PC-9 (cell line): ENCODE results near the gene PLEKHM2. TPM values are rescaled to one million over a fixed set of nuclear protein-coding genes. Genes with fewer than 3 reads are reported as not detected.

Source experiments
- BruUV-seq: library from RNA; stranded (reverse); fragments of 400-500 nt; replicated peaks from 2 replicates; lab custom pipeline; 2021; lab: Mats Ljungman, UMichigan
- CTCF ChIA-PET: fragments of 300-600 bp; sonication (Branson Sonifier 250); formaldehyde crosslinking; loops from one replicate; lab custom pipeline; 2022; ENCODE audit warnings: antibody characterized with exemption; lab: Charles Lee
- POLR2A ChIA-PET: fragments of 300-600 bp; sonication (Branson Sonifier 250); formaldehyde crosslinking; loops from one replicate; lab custom pipeline; 2022; ENCODE audit warnings: antibody characterized with exemption; ENCODE audit not compliant: unreplicated experiment; lab: Charles Lee
- DNase-seq, 2 experiments: peaks; one replicate each; pipeline versions ENCODE4 v3.0.0 to v3.0.0-alpha.2; 2015 to 2022; ENCODE audit warnings: mixed read lengths in 1 of 2
- H2AFZ ChIP-seq: fragments of 200-600 bp; sonication (generic); 2 replicates; pipeline ENCODE4 v1.8.1; 2017; ENCODE audit warnings: antibody characterized with exemption
- H3F3A ChIP-seq: fragments of 200-600 bp; sonication (generic); 2 replicates; pipeline ENCODE4 v1.8.1; 2017; ENCODE audit warnings: antibody characterized with exemption, mild to moderate bottlenecking, low read depth; ENCODE audit not compliant: insufficient read depth
- H3K27ac ChIP-seq: fragments of 200-600 bp; sonication (generic); 2 replicates; pipeline ENCODE4 v1.6.1; 2016; ENCODE audit warnings: mixed run types
- H3K27me3 ChIP-seq: fragments of 200-600 bp; sonication (generic); 2 replicates; pipeline ENCODE4 v1.6.1; 2016; ENCODE audit warnings: low read depth, mixed run types; ENCODE audit not compliant: insufficient read depth
- H3K36me3 ChIP-seq: fragments of 200-600 bp; sonication (generic); 2 replicates; pipeline ENCODE4 v1.6.1; 2016; ENCODE audit warnings: low read depth, mixed run types
- H3K4me1 ChIP-seq: fragments of 200-600 bp; sonication (generic); replicated peaks from 2 replicates; pipeline ENCODE4 v1.6.1; 2016; ENCODE audit warnings: mixed run types; ENCODE audit not compliant: insufficient read depth
- H3K4me2 ChIP-seq: fragments of 200-600 bp; sonication (generic); 2 replicates; pipeline ENCODE4 v1.6.1; 2017; ENCODE audit warnings: mixed run types
- H3K4me3 ChIP-seq: fragments of 200-600 bp; sonication (generic); 2 replicates; pipeline ENCODE4 v1.6.1; 2016; ENCODE audit warnings: mixed run types
- H3K79me2 ChIP-seq: fragments of 200-600 bp; sonication (generic); 2 replicates; pipeline ENCODE4 v1.6.1; 2017; ENCODE audit warnings: low read depth, mixed run types
- H3K9me2 ChIP-seq: fragments of 200-600 bp; sonication (generic); 2 replicates; pipeline ENCODE4 v1.8.1; 2017; ENCODE audit warnings: mild to moderate bottlenecking; ENCODE audit not compliant: insufficient read depth
- H3K9me3 ChIP-seq: fragments of 200-600 bp; sonication (generic); 2 replicates; pipeline ENCODE4 v1.8.1; 2016; ENCODE audit warnings: low read depth; ENCODE audit not compliant: insufficient read depth
- H4K20me1 ChIP-seq: fragments of 200-600 bp; sonication (generic); 2 replicates; pipeline ENCODE4 v1.8.1; 2017; ENCODE audit not compliant: insufficient read depth
- CTCF ChIP-seq: fragments of 200-600 bp; sonication (generic); conservative IDR thresholded peaks from 2 replicates; pipeline ENCODE4 v1.6.1; 2017; ENCODE audit warnings: mixed run types, antibody characterized with exemption, mild to moderate bottlenecking, moderate library complexity
- EZH2 ChIP-seq: fragments of 200-600 bp; sonication (generic); IDR thresholded peaks from 2 replicates; pipeline ENCODE4 v1.8.0; 2017; ENCODE audit warnings: antibody characterized with exemption, low read depth
- intact Hi-C: fragments of 100-400 bp; cut with micrococcal nuclease; formaldehyde crosslinking; loops from one replicate; pipeline ENCODE4 v1.10.0; 2022; ENCODE audit not compliant: unreplicated experiment
- total RNA-seq: library from RNA; stranded (reverse); gene quantifications from 2 replicates; pipeline ENCODE4 v1.2.3, GENCODE V29; 2021

PLEKHM2 gene
- total RNA-seq, 1 experiment from 2014 or later, result 45.9 TPM

- H3K79me2 ChIP-seq, result no peaks in the 10 kb centered on the region
- H4K20me1 ChIP-seq, result no peaks in the 10 kb centered on the region
- no peaks in the 10 kb centered on the region for H3K4me1 ChIP-seq
- TF ChIP-seq CTCF (no peak), EZH2 (no peak)
- H2AFZ ChIP-seq, result no peak overlapping the region
- intact Hi-C loops, result no loop called here
- no peaks in the 10 kb centered on the region for H3K36me3 ChIP-seq
- no peaks in the 10 kb centered on the region for H3K9me2 ChIP-seq
- no peak for DNase-seq
- no peak overlapping the region for H3K4me2 ChIP-seq
- H3K27me3 ChIP-seq, result no peaks in the 10 kb centered on the region
- H3F3A ChIP-seq, result no peaks in the 10 kb centered on the region
- POLR2A ChIA-PET, result no interaction called here
- CTCF ChIA-PET, result no interaction called here
- H3K27ac ChIP-seq, result no peak overlapping the region
- no peaks in the 10 kb centered on the region for H3K9me3 ChIP-seq
- no TSS peak for BruUV-seq
- H3K4me3 ChIP-seq, result no peak overlapping the region
Observed at GRCh38 chr1:15707239-15707925, 23.3 kb downstream of the PLEKHM2 start.

GRCh38 chr1:15708486-15709137 lies 24.5 kb downstream of the PLEKHM2 start:
- Histone ChIP-seq H2AFZ (no peak overlapping the region), H3K27ac (no peak overlapping the region), H3K9me2 (no peaks in the 10 kb centered on the region), H3K36me3 (no peaks in the 10 kb centered on the region), H3F3A (no peaks in the 10 kb centered on the region), H3K79me2 (no peaks in the 10 kb centered on the region), H3K9me3 (no peaks in the 10 kb centered on the region), H3K4me2 (no peak overlapping the region), H4K20me1 (no peaks in the 10 kb centered on the region), H3K4me1 (no peaks in the 10 kb centered on the region), H3K27me3 (no peaks in the 10 kb centered on the region), H3K4me3 (no peak overlapping the region)
- DNase-seq, result no peak
- POLR2A ChIA-PET, result interaction anchor here (0.7 kb wide), 1 partner anchor 24 kb away, joined by 5 read pairs; no protein-coding TSS in a partner anchor
- CTCF ChIA-PET, result no interaction called here
- intact Hi-C loops, result no loop called here
- BruUV-seq, result no TSS peak
- TF ChIP-seq CTCF (no peak), EZH2 (no peak)

- BruUV-seq, result no TSS peak
- H3K27ac ChIP-seq, result no peak overlapping the region
- no peaks in the 10 kb centered on the region for H3F3A ChIP-seq
- H3K4me2 ChIP-seq, result no peak overlapping the region
- ChIA-PET POLR2A (interaction anchor here (0.7 kb wide), 1 partner anchor 25 kb away, joined by 5 read pairs; no protein-coding TSS in a partner anchor), CTCF (no interaction called here)
- no peak overlapping the region for H3K4me3 ChIP-seq
- H3K9me2 ChIP-seq, result no peaks in the 10 kb centered on the region
- no peak for TF ChIP-seq CTCF
- no peak for TF ChIP-seq EZH2
- no peaks in the 10 kb centered on the region for H3K4me1 ChIP-seq
- no peaks in the 10 kb centered on the region for H3K36me3 ChIP-seq
- H4K20me1 ChIP-seq, result no peaks in the 10 kb centered on the region
- intact Hi-C loops, result no loop called here
- DNase-seq, result no peak
- H2AFZ ChIP-seq, result no peak overlapping the region
- H3K79me2 ChIP-seq, result no peaks in the 10 kb centered on the region
- no peaks in the 10 kb centered on the region for H3K27me3 ChIP-seq
- no peaks in the 10 kb centered on the region for H3K9me3 ChIP-seq
Observed at GRCh38 chr1:15709226-15709625, 25.1 kb downstream of the PLEKHM2 start.
